Tongue (tissue), 2 donors: Measurements from ENCODE around the gene MYO1H. TPM values are rescaled to one million over a fixed set of nuclear protein-coding genes. Genes with fewer than 3 reads are reported as not detected.

Experiments
- DNase-seq: peaks from one replicate; pipeline ENCODE4 v3.0.0-alpha.2; 2015
- total RNA-seq: library from RNA; depleted of rRNA; stranded (reverse); fragments of >200 nt; gene quantifications from one replicate; pipeline ENCODE4 v1.2.3, GENCODE V29; 2014

The MYO1H gene
- total RNA-seq, 1 donor from 2014 or later: 0.51 TPM

DNA sequence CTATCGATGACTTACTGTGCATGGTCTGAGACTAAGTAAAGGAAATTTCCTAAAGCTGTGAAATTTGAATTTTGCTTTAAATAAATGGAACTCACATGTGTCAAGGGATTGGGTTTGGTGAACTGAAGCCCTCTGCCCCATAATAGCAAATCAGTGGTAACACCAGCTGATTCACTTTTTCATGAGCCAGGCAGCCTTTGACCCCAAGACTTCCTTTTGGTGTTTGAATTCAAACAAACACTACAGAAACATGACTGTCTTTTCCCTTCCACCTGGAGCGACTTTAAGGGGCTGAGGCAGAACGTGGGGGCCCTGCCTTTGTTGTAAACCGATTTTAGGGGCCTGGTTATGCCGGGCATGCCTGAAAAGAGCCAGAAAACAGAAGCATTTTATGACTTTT is 100.6 kb downstream of the MYO1H start:
- no peak for DNase-seq

DNA sequence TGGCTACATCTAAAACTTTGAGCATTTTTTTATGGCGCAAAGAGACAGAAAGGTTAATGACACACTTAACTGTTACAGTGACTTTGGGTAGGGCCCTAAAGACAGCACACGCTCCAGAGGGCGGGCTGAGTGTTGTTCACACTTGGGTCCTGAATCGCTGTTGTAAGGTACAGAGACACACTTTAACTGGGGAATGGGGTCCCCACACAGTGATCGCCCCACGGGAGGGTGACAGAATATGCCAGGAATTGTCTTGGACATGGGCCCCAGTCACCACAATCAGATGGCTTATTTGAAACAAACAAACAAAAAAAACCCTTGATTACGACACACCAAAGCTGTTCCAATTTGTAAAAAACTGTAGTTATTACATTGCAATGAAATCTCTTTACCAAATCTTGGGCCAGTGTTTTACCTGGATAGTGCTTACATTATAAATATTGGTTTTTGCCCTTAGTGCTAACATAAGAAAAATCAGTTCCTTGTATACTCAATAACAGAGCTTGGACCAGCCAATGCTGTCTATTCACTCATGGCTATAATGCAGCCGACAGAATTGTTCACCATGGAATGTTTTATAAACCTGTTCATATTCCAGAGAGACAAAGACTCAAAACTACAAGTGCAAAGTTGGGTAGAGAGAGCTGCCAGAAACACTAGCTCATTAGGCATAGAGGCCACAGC is 101.1 kb downstream of the MYO1H start:
- DNase-seq: no peak

DNA sequence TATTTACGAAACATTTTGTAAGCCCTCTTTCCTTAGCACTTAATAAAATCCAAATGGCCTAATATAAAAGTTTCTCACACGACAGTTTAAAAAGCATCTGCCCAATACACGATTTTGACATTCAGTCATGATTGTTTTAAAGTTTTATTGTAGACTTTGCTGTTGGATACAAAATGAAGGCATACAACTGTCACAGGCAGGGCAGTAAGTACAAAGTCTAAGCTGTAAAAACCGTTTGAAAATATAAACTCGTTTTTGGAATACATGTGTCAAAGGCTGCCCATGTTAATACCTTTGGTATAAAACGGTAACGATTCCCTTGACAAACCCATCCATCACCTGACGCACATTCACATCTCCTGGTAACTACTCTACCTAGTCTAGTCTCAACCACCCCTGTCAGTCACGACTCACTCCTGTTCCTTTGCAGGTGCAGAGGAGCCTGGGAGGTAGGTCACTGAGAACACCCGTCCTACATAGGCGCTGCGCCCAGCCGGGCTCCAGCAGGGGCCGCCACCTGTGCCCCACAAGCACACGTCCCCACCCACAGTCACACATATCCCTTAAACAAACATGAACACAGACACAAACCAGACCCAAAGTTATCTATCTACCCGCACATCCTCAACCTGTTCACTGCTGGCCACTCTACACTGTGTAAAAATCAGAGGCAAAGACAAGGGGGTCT is 102.3 kb downstream of the MYO1H start:
- no peak for DNase-seq

DNA sequence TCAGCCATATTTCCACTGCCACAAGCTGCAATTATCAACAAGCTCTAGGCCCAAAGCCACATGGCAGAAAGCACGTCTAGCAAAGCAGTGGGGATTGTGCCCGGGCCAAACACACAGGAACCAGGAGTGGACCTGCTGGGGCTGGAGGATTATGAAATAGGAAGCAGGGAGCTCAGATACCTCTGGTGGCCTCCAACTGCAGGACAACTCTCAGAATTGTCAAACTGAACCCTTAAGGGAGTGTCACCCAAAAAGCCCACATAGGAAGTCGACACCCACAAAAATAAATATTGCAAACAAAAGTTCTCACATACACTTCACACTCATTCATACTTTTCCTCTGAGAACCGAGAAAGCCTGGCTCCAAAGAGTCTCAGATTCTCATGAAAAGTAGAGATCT is 103.3 kb downstream of the MYO1H start:
- DNase-seq: no peak

DNA sequence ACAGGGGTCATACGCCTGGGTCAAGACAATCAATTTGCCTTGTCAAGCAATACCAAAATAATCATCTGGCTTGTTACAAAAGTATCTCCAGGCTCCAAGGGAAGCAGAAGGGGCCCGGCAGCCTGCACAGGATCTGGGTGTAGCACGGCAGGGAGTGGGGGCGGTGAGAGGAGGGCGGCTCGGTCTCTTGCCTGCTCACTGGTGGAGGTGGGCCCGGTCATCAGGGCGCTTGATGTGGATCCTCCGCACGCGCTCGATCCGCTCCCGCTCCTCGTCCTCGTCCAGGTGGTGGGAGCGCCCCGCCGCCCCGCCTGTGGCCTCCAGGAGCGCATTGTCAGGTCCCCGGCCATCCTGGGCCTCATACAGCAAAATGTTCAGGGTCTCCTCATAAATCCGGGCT is 103.7 kb downstream of the MYO1H start:
- DNase-seq: no peak

- DNase-seq: no peak
Observed at GRCh38 chr12:109452489-109452888, 104.8 kb downstream of the MYO1H start.

DNA sequence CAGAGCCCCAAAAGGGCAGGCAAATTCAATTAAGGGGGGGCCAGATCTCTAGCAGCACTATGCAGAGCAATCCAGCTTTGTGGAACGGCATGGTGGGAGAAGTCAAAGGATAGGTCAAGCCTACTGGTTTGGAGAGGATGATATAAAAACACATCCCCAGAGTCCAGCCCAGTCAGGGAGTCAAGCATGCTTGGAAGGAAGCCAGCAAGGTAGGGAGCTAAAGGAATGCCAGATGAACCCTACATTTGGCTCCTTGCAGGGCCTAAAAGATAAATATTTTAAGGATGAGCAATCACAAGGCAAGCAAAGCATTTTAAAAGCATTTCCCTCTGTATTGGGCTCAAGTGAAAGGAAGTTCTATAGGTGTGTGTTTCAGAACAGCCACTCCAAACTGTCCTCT is 108.0 kb downstream of the MYO1H start:
- DNase-seq: no peak

- DNase-seq: no peak
Observed at GRCh38 chr12:109458086-109458485, 110.4 kb downstream of the MYO1H start.

- DNase-seq: no peak
Observed at GRCh38 chr12:109458771-109459208, 111.1 kb downstream of the MYO1H start.

- no peak for DNase-seq
Observed at GRCh38 chr12:109459247-109459646, 111.5 kb downstream of the MYO1H start.

DNA sequence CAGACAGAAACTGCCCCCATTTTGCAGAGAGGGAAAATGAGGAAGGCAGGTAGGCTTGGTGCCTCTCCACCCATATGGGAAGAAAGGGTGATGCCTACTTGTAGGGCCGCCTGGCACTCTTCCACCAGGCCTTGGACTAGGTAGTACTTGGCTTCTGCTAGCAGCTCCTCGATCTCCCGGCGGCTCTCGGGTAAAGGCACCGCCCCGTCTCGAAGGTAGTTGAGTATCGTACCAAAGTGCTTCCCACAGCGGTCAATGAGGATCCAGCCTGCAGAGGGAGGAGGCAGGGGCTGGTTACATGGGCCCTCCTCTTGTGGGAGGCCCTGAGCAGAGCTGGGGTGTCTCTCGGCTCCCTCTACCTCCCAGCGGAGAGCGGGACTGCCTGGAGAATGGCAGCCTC is 112.8 kb downstream of the MYO1H start:
- DNase-seq: no peak

GRCh38 chr12:109461049-109461845 is 113.5 kb downstream of the MYO1H start:
- no peak for DNase-seq

DNA sequence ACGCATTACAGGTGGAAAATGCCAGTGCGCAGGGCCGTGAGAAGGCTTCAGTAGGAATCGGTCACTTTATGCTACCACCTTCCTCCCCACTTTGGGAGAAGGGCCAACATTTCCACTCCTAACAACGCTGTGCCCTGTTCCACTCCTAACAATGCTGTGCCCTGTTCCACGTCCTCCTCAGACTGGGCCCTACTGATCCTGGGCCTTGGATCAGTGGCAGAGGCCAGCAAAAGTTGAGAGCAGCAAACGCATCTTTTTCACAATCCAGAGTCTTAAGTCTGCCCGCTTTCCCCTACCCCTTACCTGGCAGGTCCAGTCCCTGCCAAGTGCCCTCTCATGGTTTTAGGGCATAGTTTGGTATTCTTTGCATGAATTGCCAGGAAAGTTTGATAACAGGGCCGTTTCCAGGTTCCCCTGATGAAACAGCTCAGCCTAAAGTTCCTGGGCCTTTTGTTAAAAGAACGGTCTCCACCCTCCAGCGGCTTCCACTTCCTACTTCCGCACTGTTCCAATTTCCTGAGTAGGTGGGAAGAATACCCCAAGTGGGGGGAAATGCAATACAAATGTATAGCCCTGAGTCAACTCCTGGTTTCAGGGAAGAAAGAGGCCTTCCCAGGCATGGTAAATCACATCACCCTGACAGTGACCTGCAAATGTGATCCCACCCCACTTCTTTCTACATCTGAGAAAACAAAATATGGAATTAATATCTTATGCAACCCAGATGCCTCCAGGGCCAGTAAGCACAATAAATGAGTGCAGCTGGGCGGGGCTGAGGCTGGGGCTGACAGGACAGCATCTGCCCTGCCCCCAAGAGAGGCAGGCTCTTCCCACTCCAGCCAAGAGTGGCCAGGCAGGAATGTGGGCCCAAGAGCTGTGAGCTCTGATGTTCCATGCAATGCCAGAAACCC is 114.4 kb downstream of the MYO1H start:
- peak; percentile 76 for DNase-seq

GRCh38 chr12:109462868-109463692 is 115.4 kb downstream of the MYO1H start:
- peak; percentile 88 for DNase-seq

DNA sequence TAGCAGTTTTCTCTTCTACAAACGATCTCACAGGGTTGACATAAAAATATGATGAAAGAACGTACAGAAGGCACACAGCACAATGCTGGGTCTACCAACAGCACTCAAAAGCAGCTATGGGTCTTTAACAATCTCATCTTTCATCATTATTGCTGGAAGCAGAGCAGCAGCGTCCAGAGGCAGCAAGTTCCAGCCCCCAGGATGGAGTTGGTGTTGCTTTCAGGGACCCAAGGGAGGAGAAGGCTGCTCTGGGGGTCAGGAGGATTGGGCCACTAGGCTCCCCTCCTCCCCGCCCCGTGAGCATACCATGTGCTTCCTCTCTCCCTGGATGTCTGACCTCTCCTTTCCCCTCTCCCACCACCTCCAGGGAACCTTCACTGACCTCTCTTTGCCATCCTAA is 116.1 kb downstream of the MYO1H start:
- DNase-seq: no peak

DNA sequence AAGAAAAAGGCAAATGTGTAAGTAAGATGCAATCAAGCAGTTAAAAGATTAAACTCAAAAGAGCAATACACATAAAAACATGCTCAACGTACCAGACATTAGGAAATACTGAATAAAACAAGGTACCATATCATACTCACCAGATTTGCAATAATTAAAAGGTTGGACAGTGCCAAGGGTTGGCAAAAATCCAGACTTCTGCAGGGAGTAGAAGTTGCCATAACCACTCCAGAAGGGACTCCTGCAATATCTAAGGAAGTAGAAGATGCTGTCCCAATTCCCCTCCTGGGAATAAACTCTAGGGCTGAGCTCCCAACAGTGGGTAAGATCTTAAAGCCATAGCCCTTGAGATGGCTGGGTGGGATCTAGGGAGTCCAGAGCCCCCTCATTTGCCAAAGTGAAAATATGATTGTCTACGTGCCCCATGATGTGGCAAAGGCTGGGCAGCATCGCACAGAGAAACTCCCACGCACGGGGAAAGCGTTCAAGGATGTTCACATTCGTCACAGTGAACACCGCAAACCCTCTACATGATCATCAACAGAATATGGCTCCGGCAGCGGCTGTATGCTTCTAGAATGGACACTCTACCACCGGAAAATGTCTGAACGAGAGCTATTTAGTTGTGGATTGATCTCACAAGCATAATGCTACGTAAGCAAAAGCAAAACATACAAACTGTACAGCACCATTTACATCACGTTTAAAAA is 117.1 kb downstream of the MYO1H start:
- no peak for DNase-seq

DNA sequence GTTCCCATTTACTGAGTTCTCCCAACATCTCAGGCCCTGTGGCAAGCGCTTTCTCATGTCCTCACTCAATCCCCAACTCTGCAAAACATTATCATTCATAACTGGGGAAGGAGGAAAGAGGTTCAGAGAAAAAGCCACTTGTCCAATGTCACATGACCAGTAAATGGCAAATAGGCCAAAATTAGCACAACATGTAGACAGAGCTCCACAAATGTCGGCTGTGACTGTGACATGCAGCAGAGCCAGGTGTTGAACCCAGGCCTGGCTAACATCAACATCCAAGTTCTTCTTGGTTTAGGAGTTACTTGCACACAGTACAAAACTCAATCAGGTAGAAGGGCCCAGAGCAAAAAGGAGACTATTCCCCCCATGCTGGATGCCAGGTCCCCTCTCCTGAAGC is 118.6 kb downstream of the MYO1H start:
- DNase-seq: no peak

- DNase-seq: no peak
Observed at GRCh38 chr12:109466821-109467220, 119.1 kb downstream of the MYO1H start.

- DNase-seq: no peak
Observed at GRCh38 chr12:109467978-109468676, 120.4 kb downstream of the MYO1H start.

GRCh38 chr12:109469517-109469916 is 121.8 kb downstream of the MYO1H start:
- no peak for DNase-seq
